Epithelial cell of proximal tubule (primary cell): Measurements from ENCODE around the gene NR2E1. TPM values are rescaled to one million over a fixed set of nuclear protein-coding genes. Genes with fewer than 3 reads are reported as not detected.

ENCODE experiments used
- DNase-seq: peaks from one replicate; pipeline ENCODE4 v3.0.0-alpha.2; 2011; ENCODE audit warnings: low read depth
- H3K4me3 ChIP-seq: 2 replicates; pipeline ENCODE4 v1.5.1; 2011; ENCODE audit warnings: low read depth, mild to moderate bottlenecking, low read length
- total RNA-seq: library from RNA; depleted of rRNA; stranded (reverse); fragments of >200 nt; gene quantifications from 2 replicates; pipeline ENCODE4 v1.2.3, GENCODE V29; 2015
- TF ChIP-seq, protein P1 (sequence below): conservative IDR thresholded peaks from 2 replicates; pipeline ENCODE4 v1.5.1; 2012; ENCODE audit warnings: low read depth, mild to moderate bottlenecking, low read length

Gene NR2E1
- total RNA-seq, 1 donor from 2014 or later, result not detected

DNA sequence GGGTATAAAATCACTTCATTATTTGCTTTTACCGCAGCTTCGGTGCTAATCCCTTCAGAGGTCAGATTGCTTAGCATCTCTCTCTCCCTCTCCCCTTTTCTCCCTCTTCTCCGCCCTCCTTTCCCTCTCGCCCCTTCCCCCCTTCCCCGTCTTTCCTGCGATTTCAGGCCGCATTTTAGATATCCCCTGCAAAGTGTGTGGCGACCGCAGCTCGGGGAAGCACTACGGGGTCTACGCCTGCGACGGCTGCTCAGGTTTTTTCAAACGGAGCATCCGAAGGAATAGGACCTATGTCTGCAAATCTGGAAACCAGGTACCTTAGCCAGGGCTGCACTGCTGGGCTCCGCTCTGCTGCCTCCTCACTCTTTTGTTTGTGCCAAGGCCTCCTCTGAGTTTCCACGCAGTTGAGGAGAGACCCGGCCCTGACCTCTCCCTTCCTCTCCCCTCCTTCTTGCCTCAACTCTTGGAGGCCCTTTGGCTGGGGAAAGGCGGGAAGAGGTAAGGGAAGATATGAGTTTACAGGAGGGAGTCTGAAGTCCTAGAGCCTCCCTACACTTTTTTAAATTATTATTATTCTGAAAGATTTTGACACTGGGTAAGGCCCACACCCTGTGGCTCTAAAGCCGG is 5.6 kb downstream of the NR2E1 start:
- no peak overlapping the region for H3K4me3 ChIP-seq
- no peak for DNase-seq
- TF ChIP-seq, protein P1, sequence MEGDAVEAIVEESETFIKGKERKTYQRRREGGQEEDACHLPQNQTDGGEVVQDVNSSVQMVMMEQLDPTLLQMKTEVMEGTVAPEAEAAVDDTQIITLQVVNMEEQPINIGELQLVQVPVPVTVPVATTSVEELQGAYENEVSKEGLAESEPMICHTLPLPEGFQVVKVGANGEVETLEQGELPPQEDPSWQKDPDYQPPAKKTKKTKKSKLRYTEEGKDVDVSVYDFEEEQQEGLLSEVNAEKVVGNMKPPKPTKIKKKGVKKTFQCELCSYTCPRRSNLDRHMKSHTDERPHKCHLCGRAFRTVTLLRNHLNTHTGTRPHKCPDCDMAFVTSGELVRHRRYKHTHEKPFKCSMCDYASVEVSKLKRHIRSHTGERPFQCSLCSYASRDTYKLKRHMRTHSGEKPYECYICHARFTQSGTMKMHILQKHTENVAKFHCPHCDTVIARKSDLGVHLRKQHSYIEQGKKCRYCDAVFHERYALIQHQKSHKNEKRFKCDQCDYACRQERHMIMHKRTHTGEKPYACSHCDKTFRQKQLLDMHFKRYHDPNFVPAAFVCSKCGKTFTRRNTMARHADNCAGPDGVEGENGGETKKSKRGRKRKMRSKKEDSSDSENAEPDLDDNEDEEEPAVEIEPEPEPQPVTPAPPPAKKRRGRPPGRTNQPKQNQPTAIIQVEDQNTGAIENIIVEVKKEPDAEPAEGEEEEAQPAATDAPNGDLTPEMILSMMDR, result no peak

DNA sequence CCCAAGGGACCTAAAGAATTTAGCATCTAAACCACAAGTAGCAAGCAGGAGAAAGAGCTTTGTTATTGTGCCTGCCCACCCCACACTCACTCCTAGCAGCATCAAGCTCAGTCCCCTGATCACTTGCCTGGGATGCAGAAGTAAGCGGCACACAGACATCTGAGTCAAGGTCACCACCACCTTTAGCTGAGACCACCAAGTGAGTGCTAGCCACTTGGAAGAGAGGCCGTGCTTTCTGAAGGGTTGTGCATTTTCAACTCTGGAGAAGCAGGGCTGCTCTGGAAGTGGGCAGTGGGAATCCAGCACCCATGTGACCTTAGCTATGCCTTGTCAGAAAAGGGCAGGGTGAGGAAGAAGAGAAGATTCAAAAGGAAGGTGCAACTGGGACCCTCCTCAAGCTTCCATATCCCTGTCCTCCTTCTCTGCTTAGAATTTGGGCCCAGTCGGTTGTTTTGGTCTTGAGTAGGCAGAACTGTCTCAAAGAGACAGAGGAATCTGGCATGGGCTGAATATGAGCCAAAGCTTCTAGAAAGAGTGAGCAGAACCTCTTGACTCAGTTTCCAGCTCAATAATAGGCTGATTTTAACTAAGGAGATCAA is 6.2 kb downstream of the NR2E1 start:
- TF ChIP-seq, protein P1, result no peak

DNA sequence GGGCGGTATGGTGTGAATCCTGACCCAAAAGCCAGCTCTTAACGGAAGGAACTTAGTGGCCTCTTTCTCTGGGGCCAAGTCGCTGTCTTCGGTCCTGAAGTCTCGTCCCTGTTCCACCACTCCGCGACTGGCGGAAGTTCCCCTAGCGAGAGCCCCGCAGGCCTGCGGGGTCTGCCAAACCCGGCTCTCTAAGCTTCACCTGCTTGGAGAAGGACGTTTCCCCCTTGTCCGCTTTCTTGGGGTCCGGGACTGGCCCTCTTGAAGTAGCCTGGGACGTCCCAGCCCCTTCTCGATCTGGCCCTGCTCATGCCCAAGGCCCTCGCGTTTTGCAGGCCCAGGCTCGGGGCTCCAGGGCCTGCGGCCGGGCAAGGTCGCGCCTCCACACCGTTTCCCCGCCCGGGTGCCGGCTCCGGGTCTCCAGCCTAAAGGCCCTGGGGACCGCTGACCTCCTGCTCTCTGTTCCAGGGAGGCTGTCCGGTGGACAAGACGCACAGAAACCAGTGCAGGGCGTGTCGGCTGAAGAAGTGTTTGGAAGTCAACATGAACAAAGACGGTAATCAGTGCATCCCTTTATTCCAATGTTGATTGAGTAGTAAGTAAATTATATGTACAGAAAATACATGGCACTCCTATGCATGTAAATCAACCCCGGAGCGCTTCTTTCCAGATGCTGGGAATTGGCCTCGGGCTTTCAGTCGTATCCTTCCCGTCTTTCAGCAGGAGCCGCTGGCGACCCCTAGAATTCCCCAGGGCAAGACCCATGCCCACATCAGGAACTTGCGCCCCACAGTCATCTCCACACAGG is 8.8 kb downstream of the NR2E1 start:
- TF ChIP-seq, protein P1, result no peak
- H3K4me3 ChIP-seq, result no peak overlapping the region
- no peak for DNase-seq

More for the DNA sequence above, 6.2 kb downstream of the NR2E1 start:
- no peak for DNase-seq
- no peak overlapping the region for H3K4me3 ChIP-seq

DNA sequence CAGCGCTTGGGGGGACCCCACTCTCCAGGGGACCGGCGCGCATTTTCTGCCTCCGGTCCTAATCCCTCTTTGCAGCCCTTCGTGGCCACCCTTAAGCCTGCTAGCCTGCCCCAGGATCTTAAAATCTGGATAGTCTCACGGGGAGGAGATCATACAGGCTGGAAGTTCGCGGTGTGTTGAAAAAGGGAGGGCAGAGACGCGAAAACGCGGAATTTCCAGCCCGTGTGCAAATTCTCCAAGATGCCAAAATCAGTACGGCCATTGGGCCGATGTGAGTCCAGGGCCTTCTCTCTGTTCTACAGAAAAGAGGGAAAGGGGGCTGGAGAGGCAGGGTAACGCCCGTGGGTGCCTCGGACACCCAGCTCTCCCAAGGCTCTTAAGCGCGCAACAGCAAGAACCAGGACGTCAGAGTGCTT is 9.4 kb downstream of the NR2E1 start:
- TF ChIP-seq, protein P1, result no peak
- H3K4me3 ChIP-seq, result peak overlapping the region; percentile 28
- no peak for DNase-seq

DNA sequence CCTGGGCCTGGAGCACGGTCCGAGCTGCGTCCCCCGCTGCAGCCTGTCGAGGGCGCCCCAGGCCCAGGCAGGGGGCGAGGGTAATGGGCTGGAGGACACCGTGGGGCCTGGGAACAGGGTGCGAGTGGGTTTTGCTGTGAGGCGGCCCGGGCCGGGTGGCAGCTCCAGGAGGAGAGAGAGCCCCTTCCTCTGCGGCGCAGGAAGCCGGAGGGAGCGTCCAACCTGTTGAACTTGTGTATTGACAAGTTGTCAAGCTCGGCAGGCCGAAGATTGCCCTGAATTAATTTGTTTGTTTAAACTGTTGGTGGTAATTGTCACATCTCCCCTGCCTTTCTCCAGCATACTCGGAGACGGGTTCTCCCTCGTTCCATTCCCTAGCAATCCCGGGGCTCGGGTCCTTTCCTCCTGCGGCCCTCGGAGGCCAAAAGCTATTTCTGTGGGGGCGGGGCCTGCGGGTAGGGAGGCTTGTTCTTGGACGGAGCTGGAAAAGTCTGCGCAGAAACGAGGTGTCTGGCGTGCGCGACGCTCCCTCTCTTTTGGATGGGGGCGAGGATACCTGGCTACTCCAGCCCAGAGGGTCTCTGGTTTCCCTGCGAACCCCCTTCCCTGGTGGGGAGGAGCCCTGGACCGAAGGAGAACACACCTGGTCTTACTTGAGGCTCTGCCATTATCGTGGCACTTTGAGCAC is 9.9 kb downstream of the NR2E1 start:
- TF ChIP-seq, protein P1, result peak; percentile 38
- DNase-seq, result no peak
- peak overlapping the region; percentile 28 for H3K4me3 ChIP-seq

DNA sequence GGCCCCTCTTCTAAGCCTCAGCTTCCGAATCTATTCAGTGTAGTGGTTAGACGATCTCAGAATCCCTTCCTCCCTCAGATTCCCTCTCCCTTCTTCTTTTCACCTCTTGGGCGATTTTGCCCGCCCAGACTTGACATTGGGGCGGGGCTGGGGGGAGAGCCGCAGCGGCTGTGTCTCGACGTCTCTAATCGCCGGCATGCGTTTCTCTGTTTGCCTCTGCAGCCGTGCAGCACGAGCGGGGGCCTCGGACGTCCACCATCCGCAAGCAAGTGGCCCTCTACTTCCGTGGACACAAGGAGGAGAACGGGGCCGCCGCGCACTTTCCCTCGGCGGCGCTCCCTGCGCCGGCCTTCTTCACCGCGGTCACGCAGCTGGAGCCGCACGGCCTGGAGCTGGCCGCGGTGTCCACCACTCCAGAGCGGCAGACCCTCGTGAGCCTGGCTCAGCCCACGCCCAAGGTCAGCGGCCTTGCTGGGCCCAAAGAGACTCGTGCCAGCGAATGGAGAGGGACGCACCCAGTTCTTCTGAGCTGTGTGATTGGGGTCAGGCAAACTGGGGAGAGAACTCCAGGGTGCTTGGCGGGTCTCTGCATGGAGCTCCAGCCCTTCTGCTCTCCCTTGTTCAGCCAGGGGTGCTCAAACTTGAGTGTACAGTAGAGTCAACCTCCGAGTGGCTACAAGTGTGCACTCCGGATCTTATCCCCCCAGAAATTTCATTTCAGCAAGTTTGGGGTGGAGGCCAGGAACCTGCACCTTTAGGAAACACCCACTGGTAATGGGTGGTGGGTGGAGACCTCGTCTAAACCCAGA is 10.7 kb downstream of the NR2E1 start:
- DNase-seq, result no peak
- TF ChIP-seq, protein P1, result no peak
- peak overlapping the region; percentile 28 for H3K4me3 ChIP-seq
